Activated T-cell treated with anti-CD3 and anti-CD28 coated beads for 4 hours (primary cell): Measurements from ENCODE around the gene F5.

Source experiments
- DNase-seq: peaks from one replicate; pipeline ENCODE4 v3.0.0-alpha.2; 2020

F5 gene

DNA sequence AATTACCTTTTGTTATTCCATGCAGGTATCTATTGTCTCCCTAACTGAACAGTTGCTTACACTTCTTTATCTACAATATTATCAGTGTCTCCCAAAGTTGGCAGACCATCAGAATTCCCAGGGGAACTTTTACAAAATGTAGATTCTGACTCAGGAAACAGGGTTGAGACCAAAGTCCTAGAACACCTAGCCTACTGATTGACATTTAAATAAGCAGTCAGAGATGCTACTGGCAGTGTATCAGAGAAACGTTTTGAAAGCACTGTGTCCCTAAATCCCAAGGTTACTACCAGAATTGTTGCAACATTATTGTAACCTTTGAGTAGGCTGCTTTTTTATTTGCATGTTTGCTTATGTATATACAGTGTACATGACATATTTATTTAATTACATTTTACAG lies 1.8 kb upstream of the F5 start:
- no peak for DNase-seq

DNA sequence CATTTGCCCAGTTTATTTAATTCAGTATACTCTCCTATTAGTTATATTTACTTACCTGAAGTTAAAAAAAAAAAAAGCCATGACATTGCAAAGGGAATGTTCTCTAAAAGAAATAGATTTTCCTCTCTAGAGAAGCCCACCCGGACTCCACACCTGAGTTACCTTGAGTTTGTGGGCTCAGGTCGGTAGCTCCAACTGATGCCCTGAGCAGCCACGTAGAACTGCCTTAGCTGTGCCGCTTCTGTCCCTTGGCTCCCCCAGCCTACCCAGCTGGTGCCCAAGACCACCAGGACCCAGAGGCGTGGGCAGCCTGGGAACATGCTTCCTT lies 250 bp downstream of the F5 start:
- no peak for DNase-seq

DNA sequence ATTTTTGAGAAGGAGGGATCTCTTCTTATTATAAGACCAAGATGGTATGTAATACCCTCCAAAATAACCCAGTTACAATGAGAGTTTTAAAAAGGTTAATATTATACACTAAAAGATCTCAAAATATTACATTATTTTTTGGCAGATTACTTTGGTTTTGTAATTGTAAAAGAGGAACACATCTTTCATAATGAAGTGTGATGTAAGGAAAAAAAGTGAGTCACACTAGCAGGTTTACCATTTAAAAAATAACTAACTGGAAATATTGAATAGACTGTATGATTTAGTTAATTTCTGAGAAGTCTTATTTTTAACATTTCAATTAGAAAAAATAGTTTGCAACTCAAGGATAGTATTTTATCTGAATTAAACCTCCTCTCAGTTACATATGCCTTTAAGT lies 1.1 kb downstream of the F5 start:
- DNase-seq: no peak

DNA sequence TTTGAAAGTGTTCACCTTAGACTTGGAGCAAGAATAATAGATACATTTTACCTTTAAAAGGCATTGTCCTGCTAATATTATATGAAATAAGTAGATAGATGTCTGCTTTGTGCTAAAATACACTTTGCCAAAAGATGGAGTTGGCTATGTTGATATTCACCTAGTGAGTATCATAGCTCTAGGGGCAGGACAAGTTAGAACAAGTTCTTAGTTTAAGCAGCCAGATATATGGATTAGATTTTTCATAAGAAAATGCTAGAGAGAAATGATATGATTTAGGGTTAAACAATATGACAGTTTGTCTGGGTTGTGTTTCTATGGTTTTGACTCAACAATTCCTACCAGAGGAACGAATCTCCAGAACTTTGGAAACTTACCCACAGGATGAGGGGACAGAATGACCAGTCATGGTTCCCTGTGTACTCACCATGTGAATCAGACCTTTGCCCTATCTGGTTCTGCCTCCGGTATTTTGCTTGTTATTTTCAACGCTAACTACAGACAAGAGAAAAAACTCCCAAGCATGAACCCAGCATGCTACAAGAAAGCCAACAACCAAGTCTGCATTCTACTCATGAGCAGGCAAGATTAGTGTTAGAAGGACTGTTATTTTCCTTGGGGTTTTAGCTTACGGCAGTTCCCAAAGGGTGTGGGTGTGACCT lies 1.7 kb downstream of the F5 start:
- DNase-seq: no peak

DNA sequence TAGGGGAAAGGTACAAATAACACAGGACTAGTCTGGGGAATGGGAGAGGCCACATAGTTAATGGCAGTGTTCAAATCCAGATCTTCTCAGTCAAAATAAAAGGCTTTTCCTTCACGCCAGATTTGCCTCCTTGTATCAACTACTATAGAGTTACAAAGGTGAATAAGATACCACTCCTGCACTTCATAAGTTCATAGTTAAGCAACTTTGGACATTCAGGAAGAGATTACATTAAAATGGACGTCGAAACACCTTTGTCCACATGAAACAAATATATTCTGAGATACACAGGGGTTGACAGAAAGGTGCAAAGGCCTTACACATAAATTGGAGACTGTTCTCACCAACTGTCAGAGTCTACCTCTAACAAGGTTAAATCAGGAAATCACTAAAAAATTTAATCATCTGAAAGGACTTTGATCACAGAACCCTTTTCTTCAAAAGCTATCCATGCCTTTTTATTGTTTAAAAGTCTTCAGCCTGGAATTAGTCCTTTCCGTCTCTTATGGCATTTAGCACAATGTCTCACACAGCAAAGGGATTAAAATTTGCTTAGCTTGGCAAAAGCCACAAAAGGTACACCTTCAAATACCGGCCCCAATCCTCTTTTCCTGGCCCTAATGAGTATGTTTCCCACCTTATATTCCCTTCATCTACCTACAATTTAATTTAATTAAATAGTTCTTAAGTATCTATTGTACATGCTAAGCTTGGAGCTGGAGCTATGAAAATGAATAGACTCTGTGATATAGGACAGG lies 8.1 kb downstream of the F5 start:
- DNase-seq: no peak

DNA sequence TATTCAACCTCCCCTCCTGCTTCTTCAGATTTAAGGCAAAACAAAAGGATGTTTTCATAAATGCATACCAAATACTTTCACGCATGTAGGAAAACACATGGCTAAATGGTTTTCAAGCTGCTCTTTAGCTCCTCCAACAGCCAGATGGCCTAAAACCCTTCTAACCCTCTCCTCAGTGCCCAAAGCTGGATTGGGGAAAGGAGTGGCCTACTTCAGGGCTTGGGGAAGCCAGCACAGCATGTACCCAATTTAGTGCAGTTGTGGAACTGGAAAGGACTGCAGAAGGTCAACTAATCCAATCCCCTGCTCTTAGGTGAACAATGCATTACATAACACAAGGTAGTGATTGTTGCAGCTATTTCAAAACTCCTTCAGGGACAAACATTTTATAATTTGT lies 9.3 kb downstream of the F5 start:
- no peak for DNase-seq

DNA sequence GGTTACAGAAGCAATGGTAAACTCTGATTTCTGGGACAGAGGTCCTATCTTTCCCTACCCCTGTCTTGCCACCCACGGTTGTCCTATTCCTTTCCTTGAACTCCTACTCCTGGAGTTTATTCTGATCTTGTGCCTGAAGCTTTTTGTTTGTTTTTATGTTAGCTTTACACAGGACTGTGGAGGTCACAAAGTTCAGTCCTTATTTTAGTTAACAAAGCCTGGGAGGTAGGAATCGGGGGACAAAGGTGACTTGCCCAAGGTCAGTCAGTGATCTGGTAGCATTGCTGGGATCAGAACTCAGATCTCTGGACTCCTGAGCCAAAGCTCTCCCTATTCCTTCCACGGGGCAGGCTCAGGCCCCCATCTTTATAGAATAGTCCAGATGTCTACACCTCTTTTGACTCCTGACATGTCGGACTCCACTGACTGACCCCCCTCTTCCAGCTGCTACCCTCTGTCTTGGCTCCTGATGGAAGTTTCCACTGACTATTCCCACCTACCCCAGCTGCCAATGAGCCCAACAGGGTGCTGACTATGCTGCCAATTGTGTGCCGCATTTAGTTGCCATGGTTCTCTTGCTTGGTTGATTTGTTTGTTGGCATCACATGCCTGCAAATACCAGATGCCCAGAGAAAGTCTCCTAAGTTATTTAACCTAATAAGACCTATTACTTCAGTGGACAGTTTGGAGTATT lies 9.9 kb downstream of the F5 start:
- no peak for DNase-seq

DNA sequence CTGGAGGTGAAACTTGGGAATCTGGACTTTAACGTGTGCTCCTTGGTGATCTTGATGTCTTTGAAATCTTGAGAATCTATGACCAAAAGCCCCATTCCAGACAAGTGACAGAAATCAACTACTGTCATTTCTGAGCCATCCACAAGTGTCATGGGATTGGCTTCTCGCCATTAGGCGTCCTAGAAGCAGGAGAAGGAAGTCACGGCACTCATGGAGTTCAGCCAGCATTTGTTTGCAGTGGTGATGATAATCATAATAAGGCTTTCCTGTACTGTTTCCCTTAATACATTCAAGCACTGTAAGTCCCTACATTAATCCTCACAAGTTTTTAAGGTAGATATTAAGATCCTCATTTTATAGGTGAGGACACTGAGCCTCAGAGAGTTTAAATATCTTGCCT lies 11.9 kb downstream of the F5 start:
- DNase-seq: no peak

DNA sequence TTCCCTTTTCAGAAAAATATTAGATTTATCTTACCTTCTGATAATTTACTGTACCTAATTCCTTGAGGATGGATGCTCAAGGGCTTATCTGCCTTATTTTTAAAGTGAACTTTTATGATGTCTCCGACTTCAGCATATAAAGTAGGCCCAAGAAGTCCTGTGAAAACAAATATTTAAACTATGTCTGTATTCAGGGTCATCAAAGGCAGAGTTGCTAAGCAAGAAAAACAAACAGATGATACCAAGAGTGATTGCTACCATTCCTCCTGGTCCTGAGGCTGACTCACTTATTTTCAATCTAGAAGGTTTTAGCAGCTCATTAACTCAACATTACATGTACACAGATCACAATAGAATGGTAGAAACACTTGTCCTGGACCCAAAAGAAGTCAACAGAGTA lies 14.1 kb downstream of the F5 start:
- no peak for DNase-seq

DNA sequence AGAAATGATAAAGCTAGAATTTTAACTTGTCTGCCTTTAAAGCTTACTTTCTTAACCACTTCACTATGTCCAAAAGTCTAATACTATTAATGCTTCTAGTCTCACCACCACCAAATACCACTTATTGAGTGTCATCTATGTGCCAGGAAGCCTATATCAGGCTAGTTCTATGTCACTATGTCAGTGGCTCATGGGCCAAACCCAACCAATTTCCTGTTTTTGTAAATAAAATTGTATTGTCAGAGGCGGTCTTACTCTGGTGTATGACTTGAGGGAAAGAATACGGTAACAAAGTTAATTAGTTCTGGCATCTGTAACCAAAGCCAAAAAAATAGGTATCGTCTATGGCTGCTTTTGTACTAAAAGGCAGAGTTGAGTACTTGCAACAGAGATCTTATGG lies 14.8 kb downstream of the F5 start:
- no peak for DNase-seq

DNA sequence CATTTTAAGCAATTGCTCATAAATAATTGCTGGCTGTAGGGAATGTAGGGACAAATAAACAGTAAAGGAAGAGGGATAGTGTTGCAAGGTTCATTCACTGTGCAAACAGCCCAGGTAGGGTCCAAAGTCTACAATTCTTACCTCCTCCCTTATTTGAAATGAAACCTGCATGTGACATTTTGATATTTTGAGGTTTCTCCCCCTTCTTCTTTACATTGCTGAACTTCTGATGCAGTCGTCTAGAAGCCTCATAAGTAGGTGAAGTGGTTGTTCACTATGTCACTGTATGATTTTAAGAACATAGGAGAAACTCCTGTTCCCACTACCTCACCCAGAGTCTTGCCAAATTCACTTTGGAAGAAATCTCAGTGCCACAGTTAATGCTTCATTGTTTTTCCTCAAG lies 16.1 kb downstream of the F5 start:
- no peak for DNase-seq

DNA sequence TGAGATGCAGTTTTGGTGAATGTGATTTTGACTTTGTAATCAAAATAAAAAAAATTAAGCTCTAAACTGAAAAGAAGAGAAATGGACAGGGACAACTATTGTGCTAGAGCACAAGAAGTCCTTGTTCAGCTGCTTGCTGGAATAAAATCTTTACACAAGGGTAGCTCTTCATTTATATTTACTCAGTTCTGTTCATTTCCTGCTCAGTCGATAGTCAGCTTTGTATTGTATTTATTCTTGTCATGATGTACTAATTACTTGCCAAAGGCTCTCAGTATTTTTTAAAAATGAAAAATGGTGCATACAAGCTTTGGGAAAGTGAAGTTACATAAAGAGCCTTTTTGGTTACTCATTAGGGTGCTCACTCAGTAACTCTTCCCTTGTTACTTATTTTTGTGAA lies 17.8 kb downstream of the F5 start:
- no peak for DNase-seq

DNA sequence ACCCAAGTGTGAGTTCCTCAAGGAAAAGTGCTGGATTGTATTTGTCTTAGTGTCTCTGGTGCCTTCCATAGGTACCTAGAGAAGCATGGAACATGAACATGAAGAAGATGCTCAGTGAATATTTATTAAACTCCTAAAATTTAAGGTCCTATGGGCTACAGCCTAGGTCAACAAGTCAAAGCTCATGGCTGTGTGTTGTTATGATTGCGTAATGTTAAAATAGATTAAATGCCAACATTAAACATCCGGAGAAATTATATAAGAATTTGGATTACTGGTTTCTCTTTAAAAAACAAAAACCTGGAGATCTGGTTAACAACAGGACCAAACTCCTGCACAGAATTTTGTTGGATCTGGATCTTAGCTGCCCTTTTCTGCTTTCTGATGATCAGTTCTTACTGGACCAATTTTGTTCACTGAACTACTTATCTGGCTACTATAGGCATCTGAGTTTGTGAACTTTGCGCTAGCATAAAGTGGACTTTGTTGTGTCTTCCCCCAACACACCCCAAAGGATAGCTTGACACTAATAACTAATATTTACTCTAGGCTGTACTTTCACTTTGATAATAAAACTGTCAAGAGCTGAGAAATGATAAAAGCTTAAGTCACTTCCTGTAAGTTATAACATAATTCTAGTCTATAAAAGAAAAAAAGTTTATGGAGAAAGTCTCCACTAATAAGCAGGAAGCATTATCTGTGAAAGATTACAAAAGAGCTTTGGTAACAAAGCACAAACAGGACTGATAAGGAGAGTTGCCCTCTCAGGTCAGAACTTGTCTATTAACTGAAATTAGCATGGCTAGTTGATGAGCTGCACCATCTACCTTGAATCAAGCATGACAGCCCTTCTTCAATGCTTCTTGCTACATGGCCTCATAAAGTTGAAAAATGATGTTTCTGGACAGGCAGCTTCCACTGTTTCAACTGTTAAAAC lies 20.7 kb downstream of the F5 start:
- DNase-seq: no peak

DNA sequence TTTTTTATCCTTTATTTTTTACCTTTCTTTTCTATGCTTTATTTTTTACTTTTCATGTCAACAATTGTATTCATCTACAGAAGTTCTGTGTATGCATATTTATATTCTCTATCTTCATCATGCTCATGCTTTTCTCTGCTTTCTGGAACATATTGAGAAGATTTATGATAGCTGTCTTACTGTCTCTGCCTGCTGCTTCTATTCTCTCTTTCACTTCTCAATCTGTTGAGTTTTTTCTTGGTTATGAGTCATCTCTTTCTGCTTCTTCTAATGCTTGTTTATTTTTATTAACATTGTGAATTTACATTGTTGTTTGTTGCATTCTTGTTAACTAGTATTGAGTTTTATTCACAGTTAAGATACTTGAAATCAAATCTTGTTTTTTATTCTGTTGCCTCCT lies 22.6 kb downstream of the F5 start:
- no peak for DNase-seq

DNA sequence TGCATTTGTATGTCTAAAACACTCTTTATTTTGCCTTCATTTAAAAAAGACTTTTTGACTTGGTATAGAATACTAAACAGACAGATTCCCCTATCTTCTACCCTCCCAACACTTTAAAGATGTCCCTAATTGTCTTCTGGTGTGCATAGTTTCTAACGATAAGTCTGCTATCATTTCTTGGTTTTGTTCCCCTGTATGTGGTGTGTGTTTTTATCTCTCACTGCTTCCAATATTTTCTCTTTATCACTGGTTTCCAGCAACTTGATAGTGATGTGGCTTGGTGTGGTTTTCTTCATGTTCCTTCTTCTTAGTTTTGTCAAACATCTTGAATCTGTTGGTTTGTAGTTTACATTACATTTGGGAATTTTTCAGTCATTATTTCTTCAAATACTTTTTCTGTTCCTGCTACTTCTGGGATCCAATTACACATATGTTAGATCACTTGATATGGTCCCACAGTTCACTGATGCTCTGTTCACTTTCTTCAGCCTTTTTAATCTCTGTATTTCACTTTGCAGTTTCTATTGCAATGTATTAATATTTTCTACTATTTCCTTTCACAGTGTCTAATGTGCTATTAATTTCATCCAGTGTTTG lies 23.2 kb downstream of the F5 start:
- no peak for DNase-seq

DNA sequence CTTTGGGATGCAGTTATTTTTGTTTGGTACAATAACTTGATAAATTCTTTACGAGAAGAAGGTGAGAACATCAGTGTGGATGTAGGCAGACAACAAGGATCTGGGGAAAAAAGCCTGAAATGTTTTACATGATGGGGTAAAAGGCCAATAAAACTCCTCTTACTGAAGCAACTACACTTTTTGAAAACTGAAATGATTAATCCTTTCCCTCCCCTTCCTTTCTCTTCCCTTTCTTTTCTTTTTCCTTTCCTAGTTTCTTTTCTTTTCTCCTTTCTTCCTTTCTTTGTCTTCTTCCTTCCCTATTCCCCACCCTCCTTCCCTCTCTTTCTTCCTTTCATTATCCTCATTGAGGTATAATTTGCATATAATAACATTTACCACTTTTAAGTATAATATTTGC lies 24.6 kb downstream of the F5 start:
- no peak for DNase-seq

DNA sequence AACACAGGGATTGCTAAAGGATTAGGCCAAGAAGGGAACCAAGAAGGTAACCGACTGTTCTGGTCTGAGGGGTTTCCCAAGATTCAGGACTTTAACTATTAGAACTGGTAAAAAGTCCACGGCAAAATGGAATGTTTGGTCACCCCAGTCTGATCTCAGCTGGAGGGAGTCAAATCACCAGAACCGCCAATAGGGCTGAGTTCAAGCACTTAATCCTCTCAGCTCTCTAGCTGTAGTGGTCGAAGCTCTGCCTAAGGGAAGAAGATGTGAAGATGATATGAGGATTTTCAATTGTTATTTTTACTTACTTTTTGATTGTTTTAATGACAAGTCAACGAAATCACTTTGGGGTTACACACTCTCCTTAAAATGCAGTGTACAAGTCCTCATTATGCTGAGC lies 29.1 kb downstream of the F5 start:
- DNase-seq: no peak

DNA sequence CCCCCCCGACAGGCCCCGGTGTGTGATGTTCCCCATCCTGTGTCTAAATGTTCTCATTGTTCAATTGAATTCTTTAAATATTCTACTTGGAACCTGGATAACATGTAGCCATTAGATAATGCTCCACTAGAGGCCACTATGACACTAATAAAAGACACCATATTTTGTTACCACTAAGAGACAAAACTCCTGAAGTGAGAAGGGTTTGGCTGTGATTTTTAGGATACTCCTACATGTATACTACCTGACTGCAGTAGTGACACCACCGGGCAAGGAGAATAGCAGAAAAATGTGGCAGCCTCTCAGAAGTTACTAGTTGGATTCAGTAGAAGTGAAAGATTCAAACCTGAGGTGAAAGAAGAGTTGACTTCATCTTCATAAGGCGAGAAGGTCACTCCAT lies 36.0 kb downstream of the F5 start:
- no peak for DNase-seq

DNA sequence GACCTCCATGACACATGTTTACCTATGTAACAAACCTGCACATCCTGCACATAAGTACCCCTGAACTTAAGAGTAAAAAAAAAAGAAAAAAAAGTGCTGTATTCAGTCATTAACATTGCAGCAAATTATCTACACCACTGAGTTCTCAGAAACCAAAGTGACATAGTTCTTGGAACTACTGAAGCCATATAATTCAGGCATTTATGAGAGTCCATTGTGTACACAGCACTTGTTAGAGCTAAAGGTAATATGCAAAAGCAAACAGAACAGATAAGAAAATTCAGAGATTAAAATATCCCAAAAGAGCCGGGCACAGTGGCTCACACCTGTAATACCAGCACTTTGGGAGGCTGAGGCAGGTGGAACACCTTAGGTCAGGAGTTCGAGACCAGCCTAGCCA lies 38.0 kb downstream of the F5 start:
- DNase-seq: no peak

DNA sequence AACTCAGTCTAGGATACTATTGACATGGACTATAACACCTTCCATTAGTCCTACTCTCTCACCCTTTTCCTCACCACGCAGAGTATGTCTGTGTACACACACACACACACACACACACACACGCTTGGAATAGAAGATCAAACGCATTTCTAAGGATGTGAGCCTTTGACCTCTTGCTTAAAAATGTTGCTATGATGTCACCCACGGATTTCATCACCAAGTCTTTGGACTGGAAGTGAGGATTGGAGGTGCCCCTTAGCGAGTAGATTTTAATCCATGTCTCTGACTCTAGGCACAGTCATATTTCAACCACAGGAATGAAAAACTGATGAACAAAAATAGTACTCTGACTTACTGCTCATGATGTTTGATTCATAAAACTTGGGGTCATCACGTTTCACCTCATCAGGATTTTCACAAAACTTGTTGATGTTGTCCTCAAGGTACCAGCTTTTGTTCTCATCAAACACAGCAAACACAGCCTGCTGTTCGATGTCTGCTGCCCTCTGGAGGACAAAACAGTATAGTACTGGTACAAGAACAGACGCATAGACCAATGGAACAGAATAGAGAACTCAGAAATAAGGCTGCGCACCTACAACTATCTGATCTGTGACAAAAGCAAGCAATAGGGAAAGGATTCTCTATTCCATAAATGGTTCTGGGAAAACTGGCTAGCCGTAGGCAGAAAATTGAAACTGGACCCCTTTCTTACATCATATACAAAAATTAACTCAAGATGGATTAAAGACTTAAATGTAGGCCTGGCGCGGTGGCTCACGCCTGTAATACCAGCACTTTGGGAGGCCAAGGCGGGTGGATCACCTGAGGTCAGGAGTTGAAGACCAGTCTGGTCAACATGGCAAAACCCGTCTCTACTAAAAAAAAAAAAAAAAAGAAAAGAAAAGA lies 39.9 kb downstream of the F5 start:
- DNase-seq: peak; percentile 47

DNA sequence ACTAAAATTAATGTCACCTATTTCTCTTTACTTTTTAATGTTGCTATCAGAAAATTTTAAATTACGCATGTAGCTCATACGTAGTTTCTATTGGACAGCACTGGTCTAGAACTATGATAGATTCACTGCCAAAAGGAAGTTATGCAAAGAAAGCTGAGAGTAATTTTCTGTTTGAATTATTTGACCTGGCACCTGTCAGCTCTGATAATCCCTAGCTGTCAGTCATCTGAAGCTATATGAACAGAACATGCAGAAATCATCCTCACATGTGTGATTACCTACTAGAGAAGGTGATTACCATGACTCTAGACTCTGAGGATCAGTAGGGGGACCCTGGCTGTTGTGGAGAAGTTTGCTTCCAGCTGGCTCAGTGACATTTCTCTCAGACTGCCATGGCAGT lies 40.8 kb downstream of the F5 start:
- no peak for DNase-seq
